ENCODE data around the gene ANKRD36C.
"Not testable (repeated sequence)": the region's sequence is repeated elsewhere in the genome, so short reads cannot be mapped to it uniquely, and the experiment has no call there.

Gene ANKRD36C

DNA sequence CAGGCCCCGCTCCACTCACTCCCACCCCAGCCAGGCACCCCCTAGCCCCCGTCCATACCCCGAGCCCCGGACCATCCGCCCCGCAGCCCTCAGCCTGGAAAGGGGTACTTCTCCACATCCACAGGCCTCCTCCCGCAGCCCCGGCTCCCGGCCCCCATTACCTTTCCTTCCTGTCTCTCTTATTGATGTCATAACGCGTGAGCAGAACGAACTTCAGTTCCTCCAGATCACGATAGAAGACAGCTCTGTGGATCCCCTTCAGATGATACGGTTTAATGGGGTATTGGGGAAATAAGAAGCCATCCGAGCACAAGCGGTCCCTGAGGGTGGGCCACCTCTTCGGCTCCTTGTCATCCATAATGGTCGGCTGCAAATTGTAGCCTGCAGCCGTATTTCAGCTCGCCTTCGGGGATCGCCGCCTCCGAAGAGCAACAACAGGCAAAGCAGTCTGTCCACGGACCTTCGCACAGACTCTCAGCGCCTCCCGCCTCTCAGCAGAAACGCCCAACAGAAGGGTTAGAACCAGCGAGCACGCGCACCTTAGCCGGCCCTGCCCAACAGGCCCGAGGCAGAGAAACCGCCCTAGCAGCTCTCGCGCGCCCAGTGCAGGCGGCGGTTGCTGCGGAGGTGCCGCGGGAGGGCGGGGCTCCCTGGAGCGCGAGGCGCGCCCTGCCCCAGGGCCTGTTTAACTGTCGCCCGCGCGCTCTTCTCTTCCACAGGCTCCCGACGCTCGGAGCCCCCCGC lies at the start of gene ANKRD36C:
Gene ANKRD36C (minus strand): TSS at position 474 of the 744 bp plus-strand sequence. CDS start 116 bp downstream, at position 358.
- DNase-seq: peak; percentile 19

DNA sequence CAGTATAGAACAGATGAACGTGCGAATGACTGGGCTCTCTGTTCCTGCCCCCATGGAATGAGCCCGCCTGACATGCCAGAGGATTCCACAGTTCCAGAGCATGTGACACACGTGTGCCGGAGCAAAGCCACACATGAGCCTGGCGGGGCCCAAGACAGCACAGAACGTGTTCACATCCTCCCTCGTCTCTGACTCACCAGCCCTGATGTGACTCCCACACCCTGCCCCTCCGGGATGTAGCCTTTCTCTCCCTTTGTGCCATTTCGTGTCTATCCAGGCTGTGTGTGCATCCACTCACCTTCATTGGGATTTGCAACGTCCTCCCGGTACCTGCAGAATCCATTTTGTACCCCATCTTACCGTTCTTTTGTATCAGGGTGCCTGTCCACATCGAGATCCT lies 43.9 kb upstream of the ANKRD36C start:
- not testable (repeated sequence) for DNase-seq

DNA sequence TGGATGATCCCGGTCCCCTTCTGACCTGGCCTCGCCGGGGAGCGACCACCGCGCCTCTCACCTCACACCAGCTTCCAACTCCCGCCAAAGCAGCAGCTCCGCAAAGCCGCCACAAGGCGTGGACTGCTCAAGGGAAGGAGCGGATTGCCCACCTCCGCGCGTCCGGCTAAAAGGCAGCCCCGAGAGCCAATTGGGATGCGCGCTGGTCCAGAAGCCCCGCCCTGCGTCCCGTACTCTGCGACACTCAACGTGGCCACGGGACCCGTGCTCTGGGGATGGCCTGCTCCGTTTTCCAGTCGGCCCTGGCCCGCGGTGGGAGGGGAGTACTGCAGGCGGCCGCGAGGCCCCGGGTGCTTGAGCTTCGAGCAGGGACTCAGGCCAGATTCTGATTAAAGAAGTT lies 43.2 kb upstream of the ANKRD36C start, which contains the start of gene GPAT2:
Gene GPAT2 (minus strand): TSS at position 125 of the 400 bp plus-strand sequence. CDS start 2,557 bp downstream, outside the sequence.
- not testable (repeated sequence) for DNase-seq

- not testable (repeated sequence) for DNase-seq
Measured at GRCh38 chr2:96033997-96034396, 42.4 kb upstream of the ANKRD36C start.

GRCh38 chr2:96027725-96028325 lies 36.2 kb upstream of the ANKRD36C start:
- DNase-seq: not testable (repeated sequence)

DNA sequence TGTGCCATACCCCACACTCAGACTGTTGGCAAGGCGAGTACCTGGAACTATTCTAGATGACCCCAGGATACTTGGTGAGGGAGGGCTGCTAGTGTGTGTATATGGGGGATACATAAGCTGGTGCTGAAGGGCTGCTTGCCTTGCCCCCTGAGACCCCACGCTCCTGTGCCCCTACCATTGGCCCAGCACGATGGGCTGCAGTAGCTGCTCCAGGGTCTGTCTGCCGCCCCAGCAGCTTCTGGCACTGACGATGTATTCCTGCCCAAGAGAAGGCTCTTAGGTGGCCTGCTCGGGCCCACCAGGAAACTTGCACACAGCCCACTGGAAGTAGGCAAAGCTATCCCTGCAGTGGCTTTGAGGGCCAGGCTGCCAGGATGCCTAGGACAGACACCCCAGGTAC lies 34.1 kb upstream of the ANKRD36C start:
- not testable (repeated sequence) for DNase-seq

DNA sequence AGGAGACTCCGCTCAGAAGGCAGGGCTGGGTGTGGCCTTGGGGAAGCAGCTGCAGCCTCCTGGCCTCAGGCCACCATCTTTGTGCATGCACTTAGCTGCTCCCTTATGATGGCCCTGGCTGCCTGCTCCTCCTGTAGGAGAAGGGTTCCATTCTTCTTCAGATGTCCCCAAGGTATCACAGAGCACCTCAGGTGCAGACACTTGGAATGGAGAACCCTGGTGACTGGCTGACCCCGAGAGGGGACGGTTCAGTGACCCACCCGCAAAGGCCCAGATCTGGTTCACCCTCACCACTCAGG lies 33.5 kb upstream of the ANKRD36C start:
- DNase-seq: no peak

DNA sequence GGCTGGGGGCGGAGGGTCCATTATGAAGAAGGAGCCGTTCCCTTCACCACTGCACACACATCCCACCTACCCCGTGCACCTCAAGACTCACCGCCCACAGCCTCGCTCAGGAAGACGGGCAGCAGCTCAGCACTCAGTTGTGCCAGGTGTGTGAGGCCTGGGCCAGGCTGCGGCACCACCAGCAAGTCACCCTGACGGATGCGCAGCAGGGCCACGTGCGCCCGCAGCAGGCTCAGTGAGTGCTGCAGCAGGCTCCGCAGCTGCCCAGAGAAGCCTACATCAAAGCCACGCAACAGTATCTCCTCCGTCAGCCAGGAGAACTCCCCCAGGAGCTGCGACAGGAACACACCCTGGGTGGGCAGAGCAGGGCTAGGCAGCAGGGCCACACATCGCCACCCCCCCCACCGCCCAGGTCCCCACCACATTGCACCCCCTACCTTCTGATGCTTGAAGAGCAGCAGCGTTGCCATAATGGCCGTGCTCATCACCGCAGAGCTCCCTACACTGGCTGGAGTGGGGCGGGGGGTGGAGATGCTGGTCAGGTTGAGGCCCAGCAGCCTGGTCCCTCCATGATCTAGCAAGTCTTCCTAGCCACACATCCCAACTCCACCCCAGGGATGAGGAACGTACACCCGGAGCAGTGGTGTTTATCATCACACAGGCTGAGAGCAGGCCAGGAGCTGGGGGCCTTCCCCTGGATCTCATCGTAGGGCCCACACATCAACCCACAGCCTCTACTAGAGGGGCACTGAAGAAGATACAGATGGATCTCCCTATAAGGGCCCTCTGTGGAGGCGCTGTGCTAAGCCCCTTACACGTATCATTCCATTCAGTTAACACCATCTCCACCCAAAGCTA lies 32.9 kb upstream of the ANKRD36C start:
- DNase-seq: no peak

DNA sequence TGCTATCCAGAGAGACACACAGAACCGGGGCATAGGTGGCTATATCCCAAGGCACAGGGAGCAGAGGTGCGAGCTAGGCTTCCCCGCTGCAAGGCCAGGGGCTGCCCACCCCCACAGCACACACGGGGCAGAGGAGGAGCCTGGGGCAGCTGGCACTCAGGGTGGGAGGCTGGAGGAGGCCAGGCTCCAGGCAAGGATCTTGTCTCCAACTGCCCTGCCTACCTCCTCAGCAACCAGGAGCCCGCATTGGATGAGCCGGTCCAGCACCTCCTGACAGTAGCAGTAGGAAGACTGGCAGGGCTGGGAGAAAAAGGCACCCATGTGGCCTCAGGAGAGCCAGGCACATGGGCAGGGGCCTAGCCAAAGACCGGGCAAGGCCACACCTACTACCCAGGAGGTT lies 32.1 kb upstream of the ANKRD36C start:
- DNase-seq: not testable (repeated sequence)

DNA sequence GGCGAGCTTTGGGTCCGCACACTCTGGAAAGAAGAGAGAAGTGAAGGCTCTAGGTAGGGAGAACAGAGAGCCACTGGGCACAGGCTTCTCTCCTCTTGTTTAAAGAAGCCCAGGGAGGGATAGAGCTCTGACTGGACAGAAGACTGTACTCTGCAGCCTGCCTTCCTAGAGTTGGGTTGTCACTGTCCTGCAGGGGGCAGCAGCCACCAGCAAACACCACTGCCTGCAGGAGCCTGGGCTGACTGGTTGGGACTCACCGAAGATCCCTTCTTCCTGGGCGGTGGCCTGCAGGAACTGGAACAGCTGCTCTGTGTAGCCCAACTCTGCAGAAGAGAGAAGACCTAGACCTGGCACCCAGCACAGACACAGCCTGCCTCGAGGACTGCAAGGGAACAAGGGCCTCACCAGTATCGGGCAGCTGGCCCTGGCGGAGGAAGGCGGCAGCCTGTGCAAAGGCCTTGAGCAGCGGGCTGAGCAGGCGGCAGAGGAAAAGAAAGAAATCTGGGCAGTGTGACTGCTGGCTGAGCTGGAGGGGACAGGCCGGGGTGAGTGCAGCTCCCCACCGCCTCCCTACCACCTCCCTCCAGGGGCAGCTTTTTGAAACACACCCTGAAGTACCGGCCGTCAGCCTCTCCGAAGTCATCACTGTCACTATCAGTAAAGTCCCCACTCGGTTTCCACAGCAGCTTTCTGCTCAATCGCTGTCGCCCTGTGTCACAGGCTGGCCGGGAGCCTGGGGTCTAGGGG lies 31.2 kb upstream of the ANKRD36C start:
- peak; percentile 83 for DNase-seq

DNA sequence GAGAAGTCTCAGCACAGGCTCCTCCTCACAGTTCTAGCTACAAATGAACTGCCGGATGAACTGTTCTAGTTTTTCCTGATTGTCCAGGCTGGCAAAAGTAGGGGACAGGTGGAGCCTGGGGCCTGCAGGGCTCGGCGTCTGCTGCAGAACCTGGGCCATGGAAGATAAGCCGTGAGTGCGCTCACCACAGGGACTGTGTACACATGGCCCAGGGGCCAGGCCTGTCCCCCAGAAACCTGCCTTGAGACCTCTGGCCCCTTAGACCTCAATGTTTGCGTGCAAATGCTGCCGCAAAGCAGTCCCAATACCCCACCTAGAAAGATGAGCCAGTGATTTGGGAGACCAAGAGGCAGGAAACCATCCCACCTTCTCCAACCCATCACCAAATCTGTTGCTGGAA lies 30.5 kb upstream of the ANKRD36C start:
- not testable (repeated sequence) for DNase-seq

DNA sequence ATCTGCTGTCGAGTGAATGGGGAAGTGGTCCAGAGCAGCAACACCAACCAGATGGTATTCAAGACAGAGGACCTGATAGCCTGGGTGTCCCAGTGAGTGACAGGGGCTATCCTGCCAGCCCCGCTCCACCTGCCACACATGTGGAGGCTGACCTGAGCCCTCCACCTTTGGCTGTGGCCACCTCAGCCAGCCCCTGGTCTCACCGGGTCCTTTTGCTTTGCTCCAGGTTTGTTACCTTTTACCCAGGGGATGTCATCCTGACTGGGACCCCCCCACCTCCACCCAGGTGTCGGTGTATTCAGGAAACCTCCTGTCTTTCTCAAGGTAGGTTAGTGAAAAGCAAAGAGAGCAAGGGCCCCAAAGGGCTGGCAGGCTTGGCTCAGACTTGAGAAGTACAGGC lies 29.5 kb upstream of the ANKRD36C start:
- not testable (repeated sequence) for DNase-seq

- DNase-seq: not testable (repeated sequence)
Measured at GRCh38 chr2:96019909-96020590, 28.4 kb upstream of the ANKRD36C start.

- not testable (repeated sequence) for DNase-seq
Measured at GRCh38 chr2:96016321-96016720, 24.7 kb upstream of the ANKRD36C start.

DNA sequence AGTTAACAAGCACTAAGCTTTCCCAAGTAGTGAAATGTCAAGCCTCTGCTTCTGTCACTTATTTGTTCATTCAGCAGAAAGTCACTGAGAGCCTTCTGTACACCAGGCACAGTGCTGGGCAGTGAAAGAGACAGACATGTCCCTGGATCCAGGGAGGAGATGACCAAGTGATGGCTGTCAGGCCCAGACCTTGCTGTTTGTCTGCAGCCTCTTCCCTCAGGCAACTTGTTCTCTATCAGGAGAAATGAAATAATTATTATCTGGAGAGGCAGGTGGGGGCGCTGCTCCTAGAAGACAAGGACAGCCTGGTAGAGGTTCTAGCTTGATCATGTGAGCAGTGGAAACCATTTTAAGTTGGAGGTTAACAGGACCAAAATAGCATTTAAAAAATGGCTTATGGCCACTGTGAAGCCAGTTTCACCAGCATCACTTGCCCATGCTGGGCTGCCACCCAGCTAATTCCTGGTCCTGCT lies 21.2 kb upstream of the ANKRD36C start:
- DNase-seq: not testable (repeated sequence)

- DNase-seq: not testable (repeated sequence)
Measured at GRCh38 chr2:96012086-96012791, 20.6 kb upstream of the ANKRD36C start.

GRCh38 chr2:96011129-96011455 lies 19.5 kb upstream of the ANKRD36C start:
- DNase-seq: peak; percentile 17

- peak; percentile 99 for DNase-seq
Measured at GRCh38 chr2:96010320-96011128, 18.9 kb upstream of the ANKRD36C start.

DNA sequence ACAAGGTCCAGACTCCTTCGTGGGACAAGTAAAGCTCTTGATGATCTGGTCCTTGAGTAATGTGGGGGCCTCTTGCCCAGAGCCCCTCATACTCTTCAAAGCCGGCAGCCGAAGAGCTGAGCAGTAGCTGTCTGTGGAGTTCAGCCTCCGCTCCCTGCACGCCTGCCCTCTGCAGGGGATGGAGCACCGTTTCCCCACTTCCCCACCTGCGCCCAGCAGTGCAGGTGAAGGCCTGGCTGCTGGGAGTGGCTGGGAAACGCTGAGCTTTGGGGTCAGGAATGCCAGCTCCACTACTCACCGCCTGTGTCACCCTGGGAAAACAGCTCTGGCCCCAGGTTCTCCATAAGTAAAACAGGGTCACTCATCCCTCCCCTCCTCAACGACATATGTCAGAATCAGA lies 18.2 kb upstream of the ANKRD36C start:
- not testable (repeated sequence) for DNase-seq

DNA sequence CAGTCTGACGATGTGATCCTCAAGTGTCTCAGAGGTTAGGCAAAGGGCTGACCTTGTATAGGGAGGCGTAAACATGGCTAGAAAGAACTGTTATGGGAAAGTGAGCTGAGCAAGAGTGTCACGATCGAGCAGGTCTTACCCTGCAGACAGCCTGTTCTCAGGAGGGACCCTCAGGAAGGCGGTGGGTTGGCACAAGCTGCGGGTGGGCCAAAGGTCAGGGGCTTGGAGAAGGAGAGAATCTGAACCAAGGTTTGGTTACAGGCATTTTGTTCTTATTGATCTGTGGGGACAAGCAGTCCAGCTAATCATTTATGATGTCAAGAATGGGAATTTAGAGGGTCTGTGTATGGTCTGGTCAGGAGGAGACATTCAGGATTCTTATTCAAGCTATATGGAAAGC lies 16.4 kb upstream of the ANKRD36C start:
- not testable (repeated sequence) for DNase-seq
